GM12892 (cell line): ENCODE measurements around the gene DNAJC3.

Source experiments
- POLR2A ChIP-seq: IDR thresholded peaks from 2 replicates; pipeline ENCODE4 v1.6.1; 2011; ENCODE audit warnings: low read depth, low read length, control low read depth
- POLR2AphosphoS5 ChIP-seq: IDR thresholded peaks from 2 replicates; pipeline ENCODE4 v1.6.1; 2011; ENCODE audit warnings: low read depth, low read length, control low read depth

DNA sequence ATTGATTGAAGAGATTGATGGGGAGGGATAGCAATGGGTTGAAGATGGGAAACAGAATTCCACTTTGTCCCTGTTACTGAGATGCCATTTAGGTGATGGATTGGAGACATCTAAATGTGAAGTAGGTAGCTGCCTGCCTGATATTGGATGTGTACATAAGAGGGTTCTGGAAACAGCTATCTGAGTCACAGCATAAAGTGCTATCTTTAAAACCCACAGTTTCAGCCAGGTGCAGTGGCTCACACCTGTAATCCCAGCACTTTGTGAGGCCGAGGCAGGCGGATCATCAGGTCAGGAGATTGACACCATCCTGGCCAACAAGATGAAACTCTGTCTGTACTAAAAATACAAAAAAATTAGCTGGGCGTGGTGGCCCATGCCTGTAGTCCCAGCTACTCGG lies 72.6 kb downstream of the DNAJC3 start:
- no peak for TF ChIP-seq POLR2AphosphoS5
- TF ChIP-seq POLR2A, result no peak
